Measurements from ENCODE around the gene RPL38. TPM values are rescaled to one million over a fixed set of nuclear protein-coding genes. Genes with fewer than 3 reads are reported as not detected.

RPL38 gene
- total and polyA plus RNA-seq, 2 donors (not counting 1 experiment from before 2014, with no cell fraction given) = 1,185 to 3,018 TPM

DNA sequence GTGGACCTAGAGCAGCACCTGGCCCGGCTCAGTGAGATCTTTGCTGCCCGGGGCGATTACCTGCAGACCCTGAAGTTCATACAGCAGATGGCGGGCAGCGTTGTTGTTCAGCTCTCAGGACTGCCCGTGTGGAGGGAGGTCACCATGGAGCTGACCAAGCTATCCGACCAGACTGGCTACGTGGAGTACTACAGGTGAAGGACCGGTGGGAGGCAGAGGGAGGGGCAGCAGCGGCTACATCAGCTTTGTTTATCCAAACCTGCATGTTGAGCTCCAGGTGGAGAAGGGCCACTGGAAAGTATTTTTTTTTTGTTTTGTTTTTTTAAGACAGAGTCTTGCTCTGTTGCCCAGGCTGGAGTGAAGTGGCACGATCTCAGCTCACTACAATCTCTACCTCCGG is 33.8 kb downstream of the RPL38 start:
- no peaks in the 10 kb centered on the region for H3K27me3 ChIP-seq (ENCODE audit: control insufficient read depth, insufficient read depth, low read length)

GRCh38 chr17:74239172-74239571 is 35.7 kb downstream of the RPL38 start:
- H2AFZ ChIP-seq (ENCODE audit: low read length) = no peak overlapping the region
- H3K79me2 ChIP-seq (ENCODE audit: control insufficient read depth, insufficient read depth, low read length) = no peaks in the 10 kb centered on the region
- no peak overlapping the region for H3K4me2 ChIP-seq (ENCODE audit: extremely low read depth, insufficient read depth, low read length)
- H3K4me1 ChIP-seq (ENCODE audit: control insufficient read depth, extremely low read depth, insufficient read depth, low read length) = no peaks in the 10 kb centered on the region
- DNase-seq (ENCODE audit: low read depth in 2 of 2) = peak; percentile 21 to 47
- H4K20me1 ChIP-seq (ENCODE audit: control insufficient read depth, extremely low read depth, insufficient read depth, low read length) = no peaks in the 10 kb centered on the region
- no peaks in the 10 kb centered on the region for H3K9me3 ChIP-seq (ENCODE audit: control insufficient read depth, insufficient read depth, low read depth, low read length)
- no peak overlapping the region for H3K9ac ChIP-seq (ENCODE audit: insufficient read depth, low read length)
- TF ChIP-seq EZH2 (IDR thresholded peaks at IDR 0.05; ENCODE audit: low read length, missing control alignments) = no peak
- TF ChIP-seq, protein P1, sequence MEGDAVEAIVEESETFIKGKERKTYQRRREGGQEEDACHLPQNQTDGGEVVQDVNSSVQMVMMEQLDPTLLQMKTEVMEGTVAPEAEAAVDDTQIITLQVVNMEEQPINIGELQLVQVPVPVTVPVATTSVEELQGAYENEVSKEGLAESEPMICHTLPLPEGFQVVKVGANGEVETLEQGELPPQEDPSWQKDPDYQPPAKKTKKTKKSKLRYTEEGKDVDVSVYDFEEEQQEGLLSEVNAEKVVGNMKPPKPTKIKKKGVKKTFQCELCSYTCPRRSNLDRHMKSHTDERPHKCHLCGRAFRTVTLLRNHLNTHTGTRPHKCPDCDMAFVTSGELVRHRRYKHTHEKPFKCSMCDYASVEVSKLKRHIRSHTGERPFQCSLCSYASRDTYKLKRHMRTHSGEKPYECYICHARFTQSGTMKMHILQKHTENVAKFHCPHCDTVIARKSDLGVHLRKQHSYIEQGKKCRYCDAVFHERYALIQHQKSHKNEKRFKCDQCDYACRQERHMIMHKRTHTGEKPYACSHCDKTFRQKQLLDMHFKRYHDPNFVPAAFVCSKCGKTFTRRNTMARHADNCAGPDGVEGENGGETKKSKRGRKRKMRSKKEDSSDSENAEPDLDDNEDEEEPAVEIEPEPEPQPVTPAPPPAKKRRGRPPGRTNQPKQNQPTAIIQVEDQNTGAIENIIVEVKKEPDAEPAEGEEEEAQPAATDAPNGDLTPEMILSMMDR (conservative IDR thresholded peaks at IDR 0.05 in 1 of 2, IDR thresholded peaks at IDR 0.05 in 1 of 2; ENCODE audit: low read depth in 1 of 2, low read length in 2 of 2) = no peak
- no peak overlapping the region for H3K4me3 ChIP-seq (replicated peaks in 1 of 4; ENCODE audit: control extremely low read depth in 1 of 4, insufficient read depth in 1 of 4, low read depth in 3 of 4, low read length in 4 of 4)
- no peaks in the 10 kb centered on the region for H3K36me3 ChIP-seq (ENCODE audit: control insufficient read depth, insufficient read depth, low read length)
- no peak overlapping the region for H3K27ac ChIP-seq (ENCODE audit: insufficient read depth, low read length)
- H3K27me3 ChIP-seq (ENCODE audit: control insufficient read depth, insufficient read depth, low read length) = no peaks in the 10 kb centered on the region

More for the DNA sequence above, 33.8 kb downstream of the RPL38 start:
- no peak for DNase-seq (ENCODE audit: low read depth in 2 of 2)
- no peak for TF ChIP-seq EZH2 (IDR thresholded peaks at IDR 0.05; ENCODE audit: low read length, missing control alignments)
- TF ChIP-seq, protein P1 (conservative IDR thresholded peaks at IDR 0.05 in 1 of 2, IDR thresholded peaks at IDR 0.05 in 1 of 2; ENCODE audit: low read depth in 1 of 2, low read length in 2 of 2) = no peak
- Histone ChIP-seq H3K4me3 (replicated peaks in 1 of 4; ENCODE audit: control extremely low read depth in 1 of 4, insufficient read depth in 1 of 4, low read depth in 3 of 4, low read length in 4 of 4) (no peak overlapping the region), H3K4me2 (ENCODE audit: extremely low read depth, insufficient read depth, low read length) (no peak overlapping the region), H3K27ac (ENCODE audit: insufficient read depth, low read length) (no peak overlapping the region), H3K79me2 (ENCODE audit: control insufficient read depth, insufficient read depth, low read length) (no peaks in the 10 kb centered on the region), H3K9me3 (ENCODE audit: control insufficient read depth, insufficient read depth, low read depth, low read length) (no peaks in the 10 kb centered on the region), H3K4me1 (ENCODE audit: control insufficient read depth, extremely low read depth, insufficient read depth, low read length) (no peaks in the 10 kb centered on the region), H2AFZ (ENCODE audit: low read length) (no peak overlapping the region), H3K36me3 (ENCODE audit: control insufficient read depth, insufficient read depth, low read length) (no peaks in the 10 kb centered on the region), H3K9ac (ENCODE audit: insufficient read depth, low read length) (no peak overlapping the region), H4K20me1 (ENCODE audit: control insufficient read depth, extremely low read depth, insufficient read depth, low read length) (no peaks in the 10 kb centered on the region)

DNA sequence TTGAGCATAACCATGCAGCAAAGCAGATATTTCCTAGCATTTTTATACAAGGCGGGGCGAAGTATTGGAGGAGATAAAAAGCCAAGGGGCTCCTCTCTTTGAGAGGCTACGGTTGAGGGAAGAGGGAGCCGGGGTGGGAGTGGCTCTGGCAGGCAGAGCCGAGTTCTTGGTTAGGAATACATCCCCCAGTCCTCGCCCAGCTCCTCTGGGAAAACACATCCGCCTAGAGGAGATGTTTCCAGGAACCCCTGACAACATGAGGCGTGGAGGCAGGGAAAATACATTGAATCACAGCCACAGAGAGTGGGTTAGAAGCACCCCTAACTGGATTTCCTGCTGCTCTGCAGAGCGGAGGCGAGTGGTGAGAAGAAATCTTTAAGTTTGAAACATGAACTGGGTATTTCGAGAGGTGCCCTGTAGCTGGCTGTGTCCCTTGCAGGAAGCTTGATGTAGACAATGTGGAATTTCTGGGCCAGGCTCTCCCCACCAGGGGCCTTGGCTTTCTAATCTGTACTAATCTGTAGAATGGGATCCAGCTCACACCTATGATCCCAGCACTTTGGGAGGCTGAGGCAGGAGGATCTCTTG is 37.2 kb downstream of the RPL38 start:
- Histone ChIP-seq H3K27me3 (ENCODE audit: control insufficient read depth, insufficient read depth, low read length) (no peaks in the 10 kb centered on the region), H4K20me1 (ENCODE audit: control insufficient read depth, extremely low read depth, insufficient read depth, low read length) (no peaks in the 10 kb centered on the region), H3K36me3 (ENCODE audit: control insufficient read depth, insufficient read depth, low read length) (no peaks in the 10 kb centered on the region), H3K4me3 (replicated peaks in 1 of 4; ENCODE audit: control extremely low read depth in 1 of 4, insufficient read depth in 1 of 4, low read depth in 3 of 4, low read length in 4 of 4) (no peak overlapping the region), H3K4me1 (ENCODE audit: control insufficient read depth, extremely low read depth, insufficient read depth, low read length) (no peaks in the 10 kb centered on the region), H3K27ac (ENCODE audit: insufficient read depth, low read length) (no peak overlapping the region), H2AFZ (ENCODE audit: low read length) (no peak overlapping the region), H3K9me3 (ENCODE audit: control insufficient read depth, insufficient read depth, low read depth, low read length) (no peaks in the 10 kb centered on the region), H3K9ac (ENCODE audit: insufficient read depth, low read length) (no peak overlapping the region), H3K4me2 (ENCODE audit: extremely low read depth, insufficient read depth, low read length) (no peak overlapping the region), H3K79me2 (ENCODE audit: control insufficient read depth, insufficient read depth, low read length) (no peaks in the 10 kb centered on the region)
- no peak for TF ChIP-seq EZH2 (IDR thresholded peaks at IDR 0.05; ENCODE audit: low read length, missing control alignments)
- TF ChIP-seq, protein P1 (conservative IDR thresholded peaks at IDR 0.05 in 1 of 2, IDR thresholded peaks at IDR 0.05 in 1 of 2; ENCODE audit: low read depth in 1 of 2, low read length in 2 of 2) = no peak
- peak; percentile 15 to 53 for DNase-seq (ENCODE audit: low read depth in 2 of 2)
